Endothelial cell (in vitro differentiated cells): ENCODE measurements around the gene LMF2. TPM values are rescaled to one million over a fixed set of nuclear protein-coding genes. Genes with fewer than 3 reads are reported as not detected.

Experiments used
- DNase-seq: peaks from one replicate; pipeline ENCODE4 v3.0.0; 2021; ENCODE audit warnings: low spot score
- H3K27ac Mint-ChIP-seq: one replicate; pipeline ENCODE4 v1.8.0; 2021; ENCODE audit warnings: mixed read lengths, inconsistent platforms; ENCODE audit not compliant: unreplicated experiment
- H3K27me3 Mint-ChIP-seq: one replicate; pipeline ENCODE4 v1.8.0; 2021; ENCODE audit warnings: mild to moderate bottlenecking, moderate library complexity, mixed read lengths, inconsistent platforms; ENCODE audit not compliant: unreplicated experiment
- H3K36me3 Mint-ChIP-seq: one replicate; pipeline ENCODE4 v1.8.0; 2021; ENCODE audit warnings: mild to moderate bottlenecking, low read depth, mixed read lengths, inconsistent platforms; ENCODE audit not compliant: unreplicated experiment
- H3K4me1 Mint-ChIP-seq: one replicate; pipeline ENCODE4 v1.8.0; 2021; ENCODE audit warnings: mild to moderate bottlenecking, mixed read lengths, inconsistent platforms; ENCODE audit not compliant: unreplicated experiment
- H3K4me3 Mint-ChIP-seq: one replicate; pipeline ENCODE4 v1.8.0; 2021; ENCODE audit warnings: mild to moderate bottlenecking, mixed read lengths, inconsistent platforms; ENCODE audit not compliant: unreplicated experiment
- H3K9me3 Mint-ChIP-seq: one replicate; pipeline ENCODE4 v1.8.0; 2021; ENCODE audit warnings: mixed read lengths, inconsistent platforms; ENCODE audit not compliant: unreplicated experiment
- total RNA-seq: library from RNA; stranded (reverse); fragmentation: NEBNext Ultra II Directional; extraction: Animal tissue kit (Norgen Biotek cat#: 25700); gene quantifications from one replicate; pipeline ENCODE4 v1.2.1, GENCODE V29; 2021; ENCODE audit not compliant: unreplicated experiment
- TF ChIP-seq, protein P1 (sequence below): fragments of 200-600 bp; sonication (generic); IDR thresholded peaks from one replicate; pipeline ENCODE4 v1.5.0; 2021; ENCODE audit warnings: antibody characterized with exemption; ENCODE audit not compliant: unreplicated experiment

Gene LMF2
- total RNA-seq, 1 donor from 2014 or later = 88.2 TPM

DNA sequence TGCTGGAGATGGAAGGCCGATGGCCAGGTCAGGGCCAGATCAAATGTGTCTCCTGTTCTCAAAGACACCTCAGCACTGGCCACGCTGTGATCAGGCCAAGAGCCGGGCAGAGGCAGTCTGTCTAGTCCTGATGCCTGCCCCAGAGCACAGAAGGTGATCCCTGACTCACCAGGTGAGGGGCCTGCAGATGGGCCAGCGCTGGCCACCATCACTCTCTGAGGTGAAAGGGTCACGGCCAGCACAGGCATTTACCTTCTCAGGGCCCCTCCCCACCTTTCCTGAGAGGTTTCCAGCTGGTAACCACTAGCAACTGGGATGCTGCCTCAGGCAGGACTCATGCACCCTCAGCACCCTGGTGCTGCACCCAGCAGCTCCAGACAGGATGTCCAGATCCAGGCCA is 35.5 kb downstream of the LMF2 start:
- Mint-ChIP-seq H3K36me3 (peaks cover under 1% of the 10 kb centered on the region), H3K9me3 (no peaks in the 10 kb centered on the region), H3K27me3 (peaks cover 20% of the 10 kb centered on the region), H3K4me1 (peaks cover 22% of the 10 kb centered on the region), H3K27ac (no peak overlapping the region), H3K4me3 (peak overlapping the region; percentile 56)
- DNase-seq = no peak
- TF ChIP-seq, protein P1, sequence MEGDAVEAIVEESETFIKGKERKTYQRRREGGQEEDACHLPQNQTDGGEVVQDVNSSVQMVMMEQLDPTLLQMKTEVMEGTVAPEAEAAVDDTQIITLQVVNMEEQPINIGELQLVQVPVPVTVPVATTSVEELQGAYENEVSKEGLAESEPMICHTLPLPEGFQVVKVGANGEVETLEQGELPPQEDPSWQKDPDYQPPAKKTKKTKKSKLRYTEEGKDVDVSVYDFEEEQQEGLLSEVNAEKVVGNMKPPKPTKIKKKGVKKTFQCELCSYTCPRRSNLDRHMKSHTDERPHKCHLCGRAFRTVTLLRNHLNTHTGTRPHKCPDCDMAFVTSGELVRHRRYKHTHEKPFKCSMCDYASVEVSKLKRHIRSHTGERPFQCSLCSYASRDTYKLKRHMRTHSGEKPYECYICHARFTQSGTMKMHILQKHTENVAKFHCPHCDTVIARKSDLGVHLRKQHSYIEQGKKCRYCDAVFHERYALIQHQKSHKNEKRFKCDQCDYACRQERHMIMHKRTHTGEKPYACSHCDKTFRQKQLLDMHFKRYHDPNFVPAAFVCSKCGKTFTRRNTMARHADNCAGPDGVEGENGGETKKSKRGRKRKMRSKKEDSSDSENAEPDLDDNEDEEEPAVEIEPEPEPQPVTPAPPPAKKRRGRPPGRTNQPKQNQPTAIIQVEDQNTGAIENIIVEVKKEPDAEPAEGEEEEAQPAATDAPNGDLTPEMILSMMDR = no peak

DNA sequence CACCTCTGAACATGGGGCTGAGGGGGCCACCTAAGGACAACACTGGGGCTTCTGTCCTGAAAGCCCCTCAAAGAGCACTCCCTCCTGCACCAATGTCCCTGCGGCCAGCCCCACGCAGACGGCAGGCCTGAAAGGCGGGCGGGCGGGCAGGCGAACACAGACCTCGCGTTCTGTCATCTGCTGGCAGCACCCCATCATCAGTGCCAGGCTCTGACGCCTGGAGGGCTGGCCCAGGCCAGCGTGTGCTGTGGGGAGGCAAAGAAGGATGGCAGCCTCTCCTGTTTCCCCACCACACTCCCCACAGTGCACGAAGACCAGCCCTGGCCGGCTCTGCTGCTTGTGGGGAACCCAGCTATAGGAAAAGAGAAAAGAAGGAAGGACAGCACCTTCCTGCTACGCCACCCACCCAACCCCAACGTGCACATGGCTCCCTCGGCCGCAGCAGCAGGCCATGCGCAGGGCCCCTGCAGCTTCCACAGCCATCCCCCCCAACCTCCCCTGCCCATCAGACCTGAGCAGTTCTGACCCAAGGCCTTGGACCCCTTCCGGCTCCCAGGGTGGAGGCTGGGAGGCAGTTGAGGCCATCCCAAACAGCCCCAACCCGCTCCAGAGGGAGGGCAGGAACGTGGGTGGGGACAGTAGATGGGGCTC is 36.2 kb downstream of the LMF2 start:
- no peak overlapping the region for H3K4me3 Mint-ChIP-seq
- H3K27me3 Mint-ChIP-seq = peaks cover 19% of the 10 kb centered on the region
- peaks cover 6% of the 10 kb centered on the region for H3K36me3 Mint-ChIP-seq
- no peaks in the 10 kb centered on the region for H3K9me3 Mint-ChIP-seq
- no peak for DNase-seq
- TF ChIP-seq, protein P1 = no peak
- no peak overlapping the region for H3K27ac Mint-ChIP-seq
- peaks cover 25% of the 10 kb centered on the region for H3K4me1 Mint-ChIP-seq

DNA sequence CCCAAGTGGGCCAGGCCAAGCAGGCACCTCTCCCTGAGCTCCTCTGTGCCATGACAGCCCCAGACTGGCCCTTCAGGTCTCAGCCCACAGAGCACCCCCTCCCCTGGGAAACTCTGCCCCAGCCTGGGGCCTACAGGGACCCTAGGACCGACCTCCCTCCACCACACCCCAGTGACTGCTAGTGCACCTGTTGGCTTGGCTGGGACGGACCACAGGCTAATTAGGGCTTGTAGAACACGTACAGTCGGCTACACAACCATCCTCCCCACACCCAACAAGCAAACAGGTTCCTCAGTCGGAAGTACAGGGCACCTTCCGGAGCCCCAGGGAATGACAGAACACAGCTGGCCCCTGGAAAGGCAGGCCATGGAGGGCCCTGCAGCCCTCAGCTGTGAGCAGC is 37.0 kb downstream of the LMF2 start:
- peaks cover 25% of the 10 kb centered on the region for H3K4me1 Mint-ChIP-seq
- TF ChIP-seq, protein P1 = no peak
- H3K36me3 Mint-ChIP-seq = peaks cover 6% of the 10 kb centered on the region
- H3K27ac Mint-ChIP-seq = no peak overlapping the region
- H3K4me3 Mint-ChIP-seq = no peak overlapping the region
- peaks cover 17% of the 10 kb centered on the region for H3K27me3 Mint-ChIP-seq
- no peak for DNase-seq
- no peaks in the 10 kb centered on the region for H3K9me3 Mint-ChIP-seq

DNA sequence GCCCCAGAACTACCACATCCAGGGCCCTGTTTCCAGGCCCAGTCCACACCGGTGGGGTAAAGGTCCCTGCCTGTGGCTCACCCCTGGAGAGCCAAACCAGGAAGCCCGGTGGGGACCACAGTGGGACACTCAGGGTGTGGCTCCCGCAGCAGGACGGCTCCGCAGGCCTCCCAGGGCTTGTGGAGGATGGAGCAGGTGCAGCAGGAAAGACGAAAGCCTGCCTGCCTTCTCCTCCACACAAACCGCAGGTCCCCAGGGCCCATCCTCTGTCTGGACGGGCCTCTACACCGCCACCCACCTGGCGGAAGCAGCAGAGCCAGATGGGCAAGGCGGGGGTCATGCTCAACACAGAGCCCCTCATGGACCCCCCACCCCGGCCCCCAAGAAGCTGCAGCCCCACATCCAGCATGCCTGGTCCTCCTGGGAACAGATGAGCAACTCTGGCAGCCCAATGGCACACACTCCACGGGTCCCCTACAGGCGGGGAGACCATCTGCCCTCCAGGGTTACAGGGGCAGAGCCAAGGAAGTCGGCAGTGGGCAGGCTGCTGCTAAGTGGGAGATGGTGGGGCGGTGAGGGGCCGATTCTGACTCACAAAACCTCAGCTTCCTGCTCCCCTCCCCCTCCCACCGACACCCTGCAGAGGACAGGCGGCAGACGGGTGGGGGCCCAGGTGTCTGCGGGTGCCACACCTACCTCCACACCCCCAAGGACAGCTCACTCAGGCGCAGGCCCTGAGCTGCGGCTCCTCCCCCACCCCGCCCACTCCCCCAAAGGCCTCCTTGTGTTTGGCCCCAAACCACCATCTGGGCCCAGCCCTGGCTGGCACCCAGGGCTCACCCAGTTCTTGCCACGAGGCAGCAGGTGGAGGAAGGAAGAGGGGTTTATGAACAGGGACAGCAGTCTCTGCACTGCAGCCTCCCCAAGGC is 37.9 kb downstream of the LMF2 start:
- H3K27me3 Mint-ChIP-seq = peaks cover 17% of the 10 kb centered on the region
- H3K27ac Mint-ChIP-seq = no peak overlapping the region
- H3K9me3 Mint-ChIP-seq = no peaks in the 10 kb centered on the region
- TF ChIP-seq, protein P1 = no peak
- DNase-seq = no peak
- H3K4me3 Mint-ChIP-seq = no peak overlapping the region
- H3K36me3 Mint-ChIP-seq = peaks cover 6% of the 10 kb centered on the region
- H3K4me1 Mint-ChIP-seq = peaks cover 25% of the 10 kb centered on the region

DNA sequence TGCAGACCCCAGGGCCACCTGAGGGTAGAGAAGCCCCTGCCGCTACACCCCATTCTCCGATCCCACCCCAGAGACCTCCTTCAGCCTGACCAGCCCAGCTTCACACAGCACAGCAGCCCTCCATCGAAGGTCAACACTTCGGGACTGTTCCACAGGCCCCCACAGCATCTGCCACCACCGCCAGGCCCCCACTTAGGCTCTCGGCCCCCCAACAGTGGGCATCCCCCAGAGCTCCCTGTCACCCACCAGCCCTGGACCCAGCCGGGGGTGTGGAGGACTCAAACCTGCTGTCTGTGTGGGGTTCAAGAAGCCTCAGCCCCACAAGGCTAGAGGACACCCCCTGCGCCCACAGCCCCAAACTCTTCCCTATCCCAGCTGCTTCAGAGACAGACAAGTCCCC is 38.9 kb downstream of the LMF2 start:
- Mint-ChIP-seq H3K4me3 (no peak overlapping the region), H3K27me3 (peaks cover 11% of the 10 kb centered on the region), H3K27ac (no peak overlapping the region), H3K9me3 (no peaks in the 10 kb centered on the region), H3K36me3 (peaks cover 8% of the 10 kb centered on the region), H3K4me1 (peaks cover 20% of the 10 kb centered on the region)
- DNase-seq = no peak
- TF ChIP-seq, protein P1 = no peak
